Smooth muscle cell (in vitro differentiated cells): ENCODE measurements around the gene GLI3. TPM values are rescaled to one million over a fixed set of nuclear protein-coding genes. Genes with fewer than 3 reads are reported as not detected.
A peak's percentile ranks its signal among the peaks of the same experiment; 100 is the strongest.

Experiments
- DNase-seq: peaks from one replicate; lab custom pipeline; 2025; ENCODE audit not compliant: unreplicated experiment; lab: John Stamatoyannopoulos, UW
- H2AFZ ChIP-seq: fragments of 200-600 bp; sonication (generic); 2 replicates; pipeline ENCODE4 v1.6.0; 2016; ENCODE audit warnings: antibody characterized with exemption, low read depth, mild to moderate bottlenecking
- H3F3A ChIP-seq: fragments of 200-600 bp; sonication (generic); 2 replicates; pipeline ENCODE4 v1.6.0; 2017; ENCODE audit warnings: antibody characterized with exemption, low read depth
- H3K27ac ChIP-seq: fragments of 200-600 bp; sonication (generic); 2 replicates; pipeline ENCODE4 v1.5.1; 2016; ENCODE audit warnings: low read depth, mild to moderate bottlenecking
- H3K27me3 ChIP-seq: fragments of 200-600 bp; sonication (generic); 2 replicates; pipeline ENCODE4 v1.6.1; 2016; ENCODE audit warnings: low read depth, mild to moderate bottlenecking
- H3K36me3 ChIP-seq: fragments of 200-600 bp; sonication (generic); 2 replicates; pipeline ENCODE4 v1.5.1; 2016; ENCODE audit warnings: low read depth
- H3K4me1 ChIP-seq: fragments of 200-600 bp; sonication (generic); 2 replicates; pipeline ENCODE4 v1.5.1; 2016; ENCODE audit warnings: low read depth
- H3K4me2 ChIP-seq: fragments of 200-600 bp; sonication (generic); 2 replicates; pipeline ENCODE4 v1.6.0; 2016; ENCODE audit warnings: mild to moderate bottlenecking
- H3K4me3 ChIP-seq: fragments of 200-600 bp; sonication (generic); 2 replicates; pipeline ENCODE4 v1.5.1; 2016; ENCODE audit warnings: mild to moderate bottlenecking
- H3K79me2 ChIP-seq: fragments of 200-600 bp; sonication (generic); 2 replicates; pipeline ENCODE4 v1.6.0; 2016; ENCODE audit warnings: low read depth, mild to moderate bottlenecking
- H3K9ac ChIP-seq: fragments of 200-600 bp; sonication (generic); 2 replicates; pipeline ENCODE4 v1.6.0; 2016; ENCODE audit warnings: low read depth
- H3K9me3 ChIP-seq: fragments of 200-600 bp; sonication (generic); replicated peaks from 2 replicates; pipeline ENCODE4 v1.5.1; 2016; ENCODE audit warnings: low read depth
- H4K20me1 ChIP-seq: fragments of 200-600 bp; sonication (generic); 2 replicates; pipeline ENCODE4 v1.6.0; 2016; ENCODE audit warnings: low read depth
- CTCF ChIP-seq: fragments of 200-600 bp; sonication (generic); IDR thresholded peaks from 2 replicates; pipeline ENCODE4 v1.5.1; 2017; ENCODE audit warnings: borderline replicate concordance, mild to moderate bottlenecking, antibody characterized with exemption; ENCODE audit not compliant: insufficient read depth, poor library complexity, severe bottlenecking
- WGBS: methylation state at CpG from one replicate; pipeline ENCODE4 v1.1.7; 2016; ENCODE audit warnings: low lambda C conversion rate; 5-methylcytosine and 5-hydroxymethylcytosine counted together
- polyA plus RNA-seq: library from polyadenylated mRNA; unstranded; fragments of >200 nt; fragmentation: Nextera tagmentation; extraction: Ambion mirVana; gene quantifications from 2 replicates; pipeline ENCODE4 v1.2.1, GENCODE V29; 2016
- total RNA-seq: library from RNA; depleted of rRNA; stranded (reverse); fragments of >200 nt; gene quantifications from 2 replicates; pipeline ENCODE4 v1.2.3, GENCODE V29; 2014

The GLI3 gene
- total and polyA plus RNA-seq, 2 experiments from 2014 or later: 31.1 to 70.4 TPM

DNA sequence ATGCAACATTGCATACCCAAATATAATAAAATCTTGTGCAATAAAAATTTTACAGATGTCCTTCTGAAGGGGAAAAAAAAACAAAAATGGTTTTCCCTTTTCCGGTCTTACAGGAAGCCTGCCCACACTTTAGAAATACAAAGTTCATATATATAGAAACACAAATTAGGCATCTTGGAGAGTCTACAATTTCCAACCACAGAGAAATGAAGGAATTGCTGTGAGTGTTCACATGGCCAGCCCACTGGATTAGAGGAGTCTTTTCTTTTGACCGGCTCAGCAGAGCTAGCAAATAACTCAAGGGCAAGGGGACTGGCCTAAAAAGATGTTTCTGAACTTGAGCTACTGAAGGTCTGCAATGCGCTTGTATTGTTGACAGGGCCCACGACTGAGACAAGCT lies 92.4 kb downstream of the GLI3 start:
- peak overlapping the region; percentile 88 for H3K27ac ChIP-seq
- H3K9ac ChIP-seq: peak overlapping the region; percentile 7
- peak overlapping the region; percentile 79 for H3K4me2 ChIP-seq
- peaks cover 49% of the 10 kb centered on the region for H3K4me1 ChIP-seq
- peaks cover 27% of the 10 kb centered on the region for H3F3A ChIP-seq
- peaks cover 9% of the 10 kb centered on the region for H3K36me3 ChIP-seq
- no peaks in the 10 kb centered on the region for H3K27me3 ChIP-seq
- H2AFZ ChIP-seq: no peak overlapping the region
- WGBS: 13% methylated on average over 4 of the region's 4 CpGs
- H3K9me3 ChIP-seq: no peaks in the 10 kb centered on the region
- H3K79me2 ChIP-seq: peaks cover 64% of the 10 kb centered on the region
- H4K20me1 ChIP-seq: peaks cover 98% of the 10 kb centered on the region
- no peak for DNase-seq
- no peak for TF ChIP-seq CTCF
- H3K4me3 ChIP-seq: no peak overlapping the region

DNA sequence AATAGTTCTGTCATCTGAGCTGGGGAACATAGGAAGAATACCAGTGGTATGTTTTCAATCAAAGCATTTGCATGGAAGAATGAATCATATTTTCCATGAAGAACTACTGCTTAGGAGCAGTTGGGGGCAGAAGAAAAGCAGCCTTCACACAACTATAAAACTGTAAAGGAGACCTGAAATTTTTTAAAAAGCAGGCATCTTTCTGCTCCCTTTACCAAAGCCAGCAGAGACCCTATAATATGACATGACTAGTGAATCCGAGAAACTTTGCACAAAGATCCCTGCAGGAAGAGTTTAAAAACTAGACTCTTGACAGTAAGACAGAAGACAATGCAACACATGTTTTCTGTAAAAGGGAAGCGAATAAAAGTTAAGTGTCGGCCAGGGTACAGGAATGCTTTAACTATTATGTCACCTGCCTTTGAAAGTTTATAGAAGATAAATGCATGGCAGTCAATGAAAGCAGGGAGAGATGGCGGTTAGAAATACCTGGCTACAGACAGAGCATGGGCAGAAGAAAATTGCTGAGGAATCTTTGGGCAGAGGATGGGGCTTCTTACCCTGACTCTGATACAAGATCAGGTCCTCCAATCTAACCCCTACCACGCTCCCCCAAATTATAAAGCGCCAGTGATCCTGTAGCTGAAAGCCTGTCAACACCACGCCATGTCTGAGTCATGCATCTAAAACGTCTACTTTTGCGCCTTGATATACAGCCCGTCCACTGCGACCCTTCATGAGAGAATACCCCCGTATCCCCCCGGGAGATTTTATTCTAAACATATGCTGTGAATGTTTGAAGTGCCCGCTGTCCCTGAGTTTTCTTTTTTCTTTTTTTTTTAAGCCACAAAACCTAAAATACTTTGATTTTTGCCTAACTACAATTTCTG lies 93.1 kb downstream of the GLI3 start:
- Histone ChIP-seq H2AFZ (no peak overlapping the region), H4K20me1 (peaks cover 98% of the 10 kb centered on the region), H3K4me3 (no peak overlapping the region), H3K4me1 (peaks cover 43% of the 10 kb centered on the region), H3K36me3 (peaks cover 9% of the 10 kb centered on the region), H3K79me2 (peaks cover 64% of the 10 kb centered on the region), H3K4me2 (peak overlapping the region; percentile 79), H3K27me3 (no peaks in the 10 kb centered on the region), H3K9me3 (no peaks in the 10 kb centered on the region), H3K27ac (peak overlapping the region; percentile 88), H3K9ac (no peak overlapping the region), H3F3A (peaks cover 27% of the 10 kb centered on the region)
- no peak for TF ChIP-seq CTCF
- no peak for DNase-seq
- WGBS: 46% methylated on average over 14 of the region's 14 CpGs

GRCh38 chr7:42142089-42142488 lies 94.9 kb downstream of the GLI3 start:
- peaks cover 100% of the 10 kb centered on the region for H4K20me1 ChIP-seq
- H3K36me3 ChIP-seq: peaks cover 9% of the 10 kb centered on the region
- no peaks in the 10 kb centered on the region for H3K9me3 ChIP-seq
- no peaks in the 10 kb centered on the region for H3K27me3 ChIP-seq
- no peak overlapping the region for H3K27ac ChIP-seq
- H3K4me3 ChIP-seq: no peak overlapping the region
- H3K79me2 ChIP-seq: peaks cover 67% of the 10 kb centered on the region
- WGBS: 99% methylated on average over 4 of the region's 4 CpGs
- no peak overlapping the region for H3K9ac ChIP-seq
- no peak for DNase-seq
- no peak overlapping the region for H3K4me2 ChIP-seq
- H2AFZ ChIP-seq: no peak overlapping the region
- H3K4me1 ChIP-seq: peaks cover 46% of the 10 kb centered on the region
- TF ChIP-seq CTCF: no peak
- peaks cover 24% of the 10 kb centered on the region for H3F3A ChIP-seq
